Mesendoderm (in vitro differentiated cells): Measurements from ENCODE around the gene TANGO6.

Source experiments
- DNase-seq: peaks from one replicate; pipeline ENCODE4 v3.0.0; 2013
- H2AK5ac ChIP-seq: 2 replicates; pipeline ENCODE4 v1.6.1; 2013; ENCODE audit warnings: low read length, inconsistent platforms
- H2BK120ac ChIP-seq: 2 replicates; pipeline ENCODE4 v1.6.1; 2013; ENCODE audit warnings: low read depth, mild to moderate bottlenecking, low read length, moderate library complexity, mixed read lengths
- H2BK15ac ChIP-seq: replicated peaks from 2 replicates; pipeline ENCODE4 v1.6.1; 2013; ENCODE audit warnings: low read depth, mild to moderate bottlenecking, moderate library complexity
- H2BK5ac ChIP-seq: 2 replicates; pipeline ENCODE4 v1.6.1; 2013; ENCODE audit warnings: low read length, inconsistent platforms
- H3K18ac ChIP-seq: 2 replicates; pipeline ENCODE4 v1.6.1; 2013; ENCODE audit warnings: mild to moderate bottlenecking, low read length, mixed read lengths
- H3K23ac ChIP-seq: one replicate; pipeline ENCODE4 v1.6.1; 2013; ENCODE audit warnings: low read length
- H3K27ac ChIP-seq: 2 replicates; pipeline ENCODE4 v1.5.1; 2013; ENCODE audit warnings: low read depth, mild to moderate bottlenecking, inconsistent platforms, low read length, moderate library complexity
- H3K27me3 ChIP-seq: 2 replicates; pipeline ENCODE4 v1.6.1; 2013; ENCODE audit warnings: low read length, control low read depth, mild to moderate bottlenecking, inconsistent platforms; ENCODE audit not compliant: insufficient read depth, poor library complexity
- H3K36me3 ChIP-seq: 2 replicates; pipeline ENCODE4 v1.6.1; 2013; ENCODE audit warnings: low read length, inconsistent platforms; ENCODE audit not compliant: control insufficient read depth, insufficient read depth
- H3K4ac ChIP-seq: one replicate; pipeline ENCODE4 v1.6.1; 2013; ENCODE audit warnings: low read depth, mild to moderate bottlenecking, low read length, moderate library complexity
- H3K4me1 ChIP-seq: 2 replicates; pipeline ENCODE4 v1.6.1; 2013; ENCODE audit warnings: low read depth, low read length, inconsistent platforms; ENCODE audit not compliant: control insufficient read depth
- H3K4me2 ChIP-seq: 2 replicates; pipeline ENCODE4 v1.6.1; 2013; ENCODE audit warnings: low read length
- H3K4me3 ChIP-seq: 2 replicates; pipeline ENCODE4 v1.5.1; 2013; ENCODE audit warnings: mild to moderate bottlenecking, low read length
- H3K56ac ChIP-seq: one replicate; pipeline ENCODE4 v1.6.1; 2013; ENCODE audit warnings: low read length
- H3K79me1 ChIP-seq: 2 replicates; pipeline ENCODE4 v1.6.1; 2013; ENCODE audit warnings: low read length, inconsistent platforms
- H3K79me2 ChIP-seq: 2 replicates; pipeline ENCODE4 v1.6.1; 2013; ENCODE audit warnings: mild to moderate bottlenecking, low read length; ENCODE audit not compliant: control insufficient read depth, insufficient read depth
- H3K9ac ChIP-seq: 2 replicates; pipeline ENCODE4 v1.6.1; 2013; ENCODE audit warnings: low read length, inconsistent platforms
- H4K5ac ChIP-seq: one replicate; pipeline ENCODE4 v1.6.1; 2013; ENCODE audit warnings: low read length
- H4K8ac ChIP-seq: one replicate; pipeline ENCODE4 v1.6.1; 2013; ENCODE audit warnings: low read depth, mild to moderate bottlenecking, control low read depth, low read length, moderate library complexity
- WGBS: extraction: QIAGEN DNeasy Blood & Tissue Kit; methylation state at CpG from one replicate; pipeline ENCODE4 v1.1.7; 2013; ENCODE audit warnings: low lambda C conversion rate, missing lambda C conversion rate; ENCODE audit not compliant: insufficient coverage; ENCODE audit errors: extremely low coverage; 5-methylcytosine and 5-hydroxymethylcytosine counted together

Gene TANGO6

DNA sequence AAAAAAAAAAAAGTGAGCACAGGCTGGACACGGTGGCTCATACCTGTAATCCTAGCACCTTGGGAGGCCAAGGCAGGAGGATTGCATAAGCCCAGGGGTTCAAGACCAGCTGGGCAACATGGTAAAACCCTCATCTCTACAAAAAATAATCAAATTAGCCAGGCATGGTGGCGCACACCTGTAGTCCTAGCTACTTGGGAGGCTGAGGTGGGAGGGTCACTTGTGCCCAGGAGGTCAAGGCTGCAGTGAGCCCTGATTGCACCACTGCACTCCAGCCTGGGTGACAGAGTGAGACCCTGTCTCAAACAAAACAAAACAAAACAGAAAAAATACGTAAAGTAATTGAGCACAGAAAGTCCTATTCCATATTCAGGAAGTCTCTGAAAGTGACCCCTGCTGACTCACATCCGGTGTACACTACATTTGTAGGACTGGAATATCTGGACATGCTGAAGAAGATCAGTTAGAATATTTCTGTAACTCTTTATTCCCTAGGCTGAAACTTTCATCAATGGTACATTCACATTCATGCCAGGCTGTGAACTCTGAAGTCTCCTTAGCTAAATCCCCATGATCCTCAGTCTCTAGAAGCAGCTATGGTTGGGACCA lies 196.1 kb downstream of the TANGO6 start:
- Histone ChIP-seq H3K56ac (no peak overlapping the region), H3K79me1 (no peaks in the 10 kb centered on the region), H4K8ac (no peak overlapping the region), H2BK120ac (no peak overlapping the region), H2BK15ac (no peak overlapping the region), H4K5ac (no peak overlapping the region), H3K4me2 (no peak overlapping the region), H2BK5ac (no peak overlapping the region), H3K27ac (no peak overlapping the region), H3K36me3 (no peaks in the 10 kb centered on the region), H3K9ac (no peak overlapping the region), H3K23ac (no peak overlapping the region), H3K4ac (no peak overlapping the region), H3K4me1 (no peaks in the 10 kb centered on the region), H3K18ac (no peak overlapping the region), H3K79me2 (no peaks in the 10 kb centered on the region), H3K4me3 (no peak overlapping the region), H2AK5ac (no peak overlapping the region), H3K27me3 (no peaks in the 10 kb centered on the region)
- WGBS, result no CpG with 5 or more reads among the region's 4 CpGs
- no peak for DNase-seq

DNA sequence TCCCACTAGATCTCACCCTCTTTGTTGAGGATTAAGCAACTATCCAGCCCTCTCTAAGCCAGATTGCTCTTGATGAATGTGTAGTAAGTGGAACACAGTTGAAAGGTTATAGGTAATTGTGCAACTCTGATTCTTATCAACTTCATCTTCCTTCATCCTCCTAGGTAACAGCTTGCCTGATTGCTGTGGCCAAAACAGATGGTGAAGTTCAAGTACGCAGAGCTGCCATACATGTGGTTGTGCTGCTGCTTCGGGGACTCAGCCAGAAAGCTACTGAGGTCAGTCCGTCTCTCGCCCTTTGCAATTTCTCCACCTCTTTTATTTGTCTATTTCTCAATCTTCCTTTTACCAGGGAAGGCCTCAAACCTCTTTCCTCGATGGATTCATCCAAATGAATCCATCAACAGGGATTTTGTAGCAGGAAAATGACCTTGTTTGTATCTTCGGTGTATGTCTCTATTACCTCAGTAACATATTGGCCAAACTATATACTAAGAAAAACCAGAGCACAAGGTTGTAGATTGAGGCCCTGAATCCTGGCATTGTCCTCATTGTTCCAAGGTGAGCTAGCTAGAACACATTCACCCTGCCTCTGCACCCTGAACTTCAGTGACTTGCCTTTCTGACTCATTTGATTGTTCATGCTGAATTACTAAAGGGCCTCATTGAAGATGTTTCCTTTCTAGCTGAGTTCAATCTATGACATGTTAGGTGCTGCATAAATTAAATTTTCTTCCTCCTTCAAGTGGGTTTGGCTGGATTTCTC lies 197.0 kb downstream of the TANGO6 start:
- no peak overlapping the region for H3K9ac ChIP-seq
- no peaks in the 10 kb centered on the region for H3K79me1 ChIP-seq
- no peak overlapping the region for H3K4ac ChIP-seq
- no peak overlapping the region for H3K4me3 ChIP-seq
- H3K36me3 ChIP-seq, result no peaks in the 10 kb centered on the region
- no peak for DNase-seq
- no peaks in the 10 kb centered on the region for H3K79me2 ChIP-seq
- H3K4me1 ChIP-seq, result no peaks in the 10 kb centered on the region
- no peak overlapping the region for H3K4me2 ChIP-seq
- H3K18ac ChIP-seq, result no peak overlapping the region
- no peak overlapping the region for H2BK120ac ChIP-seq
- H3K23ac ChIP-seq, result no peak overlapping the region
- no peaks in the 10 kb centered on the region for H3K27me3 ChIP-seq
- no peak overlapping the region for H2BK15ac ChIP-seq
- no peak overlapping the region for H3K27ac ChIP-seq
- no peak overlapping the region for H4K8ac ChIP-seq
- no peak overlapping the region for H2AK5ac ChIP-seq
- H3K56ac ChIP-seq, result no peak overlapping the region
- WGBS, result no CpG with 5 or more reads among the region's 6 CpGs
- H2BK5ac ChIP-seq, result no peak overlapping the region
- H4K5ac ChIP-seq, result no peak overlapping the region

DNA sequence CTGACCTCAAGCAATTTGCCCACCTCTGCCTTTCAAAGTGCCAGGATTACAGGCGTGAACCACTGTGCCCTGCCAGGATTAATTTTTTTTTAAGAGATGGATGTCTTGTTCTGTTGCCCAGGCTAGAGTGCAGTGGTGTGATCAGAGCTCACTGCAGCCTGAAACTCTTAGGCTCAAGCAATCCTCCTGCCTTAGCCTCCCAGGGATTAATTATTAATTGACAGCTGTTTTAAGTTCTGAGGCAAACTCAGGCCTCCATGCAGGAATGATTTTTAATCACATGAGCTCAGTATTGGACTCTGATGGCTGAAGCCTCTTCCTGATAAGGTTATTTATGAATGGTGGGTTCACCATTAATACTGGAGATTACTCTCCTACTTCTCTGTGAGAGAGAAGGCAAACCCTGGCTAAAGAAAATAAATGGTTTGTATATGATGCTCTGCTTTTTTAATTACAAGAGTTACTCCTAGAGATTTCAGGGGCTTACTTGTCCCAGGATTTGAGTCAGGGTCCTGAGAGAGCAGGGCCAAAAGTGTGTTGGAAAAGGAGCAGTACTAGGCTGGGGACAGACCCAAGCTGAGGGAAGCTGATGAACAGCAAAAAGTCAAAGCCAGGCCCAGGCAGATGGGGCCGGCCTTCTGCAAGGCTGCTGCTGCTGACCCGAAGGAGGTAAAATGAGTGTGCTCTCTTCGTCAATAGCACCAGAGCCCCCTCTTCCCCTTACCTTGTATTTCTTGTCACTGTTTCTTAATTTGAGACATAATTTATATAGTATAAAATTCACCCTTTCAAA lies 205.2 kb downstream of the TANGO6 start:
- no peak overlapping the region for H2AK5ac ChIP-seq
- no peak overlapping the region for H3K27ac ChIP-seq
- no peak overlapping the region for H2BK15ac ChIP-seq
- H3K4me2 ChIP-seq, result no peak overlapping the region
- no peak overlapping the region for H3K18ac ChIP-seq
- H3K79me1 ChIP-seq, result no peaks in the 10 kb centered on the region
- no peak overlapping the region for H3K4ac ChIP-seq
- H3K36me3 ChIP-seq, result no peaks in the 10 kb centered on the region
- no peaks in the 10 kb centered on the region for H3K79me2 ChIP-seq
- H4K5ac ChIP-seq, result no peak overlapping the region
- no peak overlapping the region for H3K4me3 ChIP-seq
- H3K23ac ChIP-seq, result no peak overlapping the region
- no peak for DNase-seq
- H3K4me1 ChIP-seq, result no peaks in the 10 kb centered on the region
- no peaks in the 10 kb centered on the region for H3K27me3 ChIP-seq
- no peak overlapping the region for H2BK5ac ChIP-seq
- H3K56ac ChIP-seq, result no peak overlapping the region
- H4K8ac ChIP-seq, result no peak overlapping the region
- H3K9ac ChIP-seq, result no peak overlapping the region
- no CpG with 5 or more reads among the region's 4 CpGs for WGBS
- H2BK120ac ChIP-seq, result no peak overlapping the region

DNA sequence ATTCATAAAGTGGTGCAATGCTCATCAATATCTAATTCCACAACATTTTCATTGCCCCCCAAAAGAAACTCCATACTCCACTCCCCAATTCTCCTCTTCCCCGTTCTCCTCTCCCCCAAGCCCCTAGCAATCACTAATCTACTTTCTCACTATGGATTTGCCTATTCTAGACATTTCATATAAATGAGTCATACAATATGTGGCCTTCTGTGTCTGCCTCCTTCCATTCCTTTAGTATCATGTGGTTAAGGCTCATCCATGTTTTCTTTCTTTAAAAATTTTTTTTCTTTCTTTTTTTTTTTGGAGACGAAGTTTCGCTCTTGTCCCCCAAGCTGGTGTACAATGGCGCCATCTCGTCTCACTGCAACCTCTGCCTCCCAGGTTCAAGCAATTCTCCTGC lies 205.8 kb downstream of the TANGO6 start:
- no peaks in the 10 kb centered on the region for H3K4me1 ChIP-seq
- no peaks in the 10 kb centered on the region for H3K27me3 ChIP-seq
- no peaks in the 10 kb centered on the region for H3K36me3 ChIP-seq
- H3K27ac ChIP-seq, result no peak overlapping the region
- no peak overlapping the region for H2BK15ac ChIP-seq
- no peak overlapping the region for H3K23ac ChIP-seq
- H3K79me2 ChIP-seq, result no peaks in the 10 kb centered on the region
- no peak overlapping the region for H2AK5ac ChIP-seq
- no peak overlapping the region for H3K56ac ChIP-seq
- no peak overlapping the region for H3K9ac ChIP-seq
- DNase-seq, result no peak
- H2BK5ac ChIP-seq, result no peak overlapping the region
- H3K18ac ChIP-seq, result no peak overlapping the region
- H3K4me3 ChIP-seq, result no peak overlapping the region
- H3K4ac ChIP-seq, result no peak overlapping the region
- H4K5ac ChIP-seq, result no peak overlapping the region
- no peak overlapping the region for H2BK120ac ChIP-seq
- no peaks in the 10 kb centered on the region for H3K79me1 ChIP-seq
- WGBS, result 100% methylated on average over 1 of the region's 5 CpGs
- H4K8ac ChIP-seq, result no peak overlapping the region
- H3K4me2 ChIP-seq, result no peak overlapping the region

DNA sequence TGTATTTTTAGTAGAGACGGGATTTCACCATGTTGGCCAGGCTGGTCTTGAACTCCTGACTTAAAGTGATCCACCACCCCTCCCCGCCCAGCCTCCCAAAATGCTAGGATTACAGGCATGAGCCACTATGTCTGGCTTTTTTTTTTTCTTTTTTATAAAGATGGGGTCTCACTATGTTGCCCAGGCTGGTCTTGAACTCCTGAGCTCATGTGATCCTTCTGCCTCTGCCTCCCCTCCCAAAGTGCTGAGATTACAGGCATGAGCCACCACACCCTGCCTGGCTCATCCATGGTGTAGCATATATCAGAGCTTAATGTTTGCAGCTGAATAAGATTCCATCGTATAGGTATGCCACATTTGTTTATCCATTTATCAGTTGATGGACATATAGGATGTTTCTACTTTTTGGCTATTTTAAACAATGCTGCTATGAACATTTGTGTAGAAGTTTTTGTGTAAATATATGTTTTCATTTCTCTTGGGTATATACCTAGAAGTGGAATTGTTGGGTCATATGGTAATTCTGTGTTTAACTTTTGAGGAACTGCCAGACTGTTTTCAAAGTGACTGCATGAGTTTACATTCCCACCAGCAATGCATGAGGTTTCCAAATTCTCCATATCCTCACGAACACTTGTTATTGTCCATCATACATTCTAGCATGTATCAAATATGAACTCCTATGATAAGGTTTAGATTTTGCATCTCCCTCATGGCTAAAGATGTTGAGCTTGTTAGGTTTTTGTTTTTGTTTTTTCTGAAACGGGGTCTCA lies 206.5 kb downstream of the TANGO6 start:
- no peak overlapping the region for H2BK5ac ChIP-seq
- no peak overlapping the region for H4K8ac ChIP-seq
- no peak overlapping the region for H2BK120ac ChIP-seq
- no peak overlapping the region for H2BK15ac ChIP-seq
- WGBS, result no CpG with 5 or more reads among the region's 5 CpGs
- H3K18ac ChIP-seq, result no peak overlapping the region
- H3K9ac ChIP-seq, result no peak overlapping the region
- H3K23ac ChIP-seq, result no peak overlapping the region
- no peak overlapping the region for H3K4me2 ChIP-seq
- no peak overlapping the region for H3K27ac ChIP-seq
- no peaks in the 10 kb centered on the region for H3K79me2 ChIP-seq
- H3K4me1 ChIP-seq, result no peaks in the 10 kb centered on the region
- no peak overlapping the region for H3K4me3 ChIP-seq
- H3K36me3 ChIP-seq, result no peaks in the 10 kb centered on the region
- H3K27me3 ChIP-seq, result no peaks in the 10 kb centered on the region
- H3K79me1 ChIP-seq, result no peaks in the 10 kb centered on the region
- DNase-seq, result no peak
- no peak overlapping the region for H3K56ac ChIP-seq
- H2AK5ac ChIP-seq, result no peak overlapping the region
- H3K4ac ChIP-seq, result no peak overlapping the region
- no peak overlapping the region for H4K5ac ChIP-seq
